CD4-positive, alpha-beta T cell treated with Interleukin-4 for 4 hours (primary cell): ENCODE data around the gene TTL.
"Not testable (repeated sequence)": the region's sequence is repeated elsewhere in the genome, so short reads cannot be mapped to it uniquely, and the experiment has no call there.

Experiments
- DNase-seq: peaks from one replicate; pipeline ENCODE4 v3.0.0-alpha.2; 2020

Gene TTL

GRCh38 chr2:112481528-112482233 is at the start of gene TTL:
Gene TTL, plus strand, starts transcription at chr2:112482156. Its CDS starts 189 bp downstream, at chr2:112482345.
- peak; percentile 70 for DNase-seq

GRCh38 chr2:112432390-112432734 is 49.6 kb upstream of the TTL start:
- DNase-seq = not testable (repeated sequence)

DNA sequence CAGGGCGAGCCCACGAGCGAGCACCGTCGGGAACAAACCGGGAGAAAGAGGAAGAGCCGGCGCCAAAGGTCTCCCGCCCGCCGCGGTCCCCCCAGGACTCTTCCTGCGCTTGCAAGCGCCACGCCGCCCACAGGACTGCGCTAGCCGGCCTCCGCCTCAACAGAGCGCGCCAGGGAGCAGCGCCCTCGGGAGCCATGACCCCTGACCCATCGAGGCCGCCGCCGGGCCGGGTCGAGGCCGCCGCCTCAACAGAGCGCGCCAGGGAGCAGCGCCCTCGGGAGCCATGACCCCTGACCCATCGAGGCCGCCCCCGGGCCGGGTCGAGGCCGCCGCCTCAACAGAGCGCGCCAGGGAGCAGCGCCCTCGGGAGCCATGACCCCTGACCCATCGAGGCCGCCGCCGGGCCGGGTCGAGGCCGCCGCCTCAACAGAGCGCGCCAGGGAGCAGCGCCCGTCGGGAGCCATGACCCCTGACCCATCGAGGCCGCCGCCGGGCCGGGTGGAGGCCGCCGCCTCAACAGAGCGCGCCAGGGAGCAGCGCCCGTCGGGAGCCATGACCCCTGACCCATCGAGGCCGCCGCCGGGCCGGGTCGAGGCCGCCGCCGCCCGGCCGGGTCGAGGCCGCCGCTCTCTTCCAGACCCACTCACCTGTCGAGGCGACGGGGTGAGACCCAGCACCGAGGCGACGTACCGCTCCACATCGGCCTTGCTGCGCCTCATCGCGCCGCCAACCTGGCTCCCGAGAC is 49.0 kb upstream of the TTL start:
- peak; percentile 11 for DNase-seq

DNA sequence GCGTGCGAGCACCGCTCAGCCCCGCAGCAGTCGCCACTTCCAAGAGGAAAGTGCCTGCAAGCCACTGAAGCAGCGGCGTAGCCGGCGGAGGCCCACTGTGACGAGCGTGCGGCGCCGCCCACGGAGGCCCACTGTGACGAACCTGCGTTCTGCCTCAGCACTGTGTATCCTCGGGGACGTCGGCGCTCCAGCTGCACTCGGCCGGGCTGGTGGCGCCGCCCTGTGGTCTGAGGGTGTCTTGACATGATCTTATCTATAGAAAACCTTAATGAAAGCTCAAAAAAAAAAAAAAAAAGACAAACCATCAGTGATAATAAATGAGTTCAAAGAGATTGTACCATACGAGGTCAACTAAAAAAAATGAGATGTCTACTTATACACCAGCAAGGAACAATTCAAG is 48.5 kb upstream of the TTL start, which contains the start of gene RGPD8:
Gene RGPD8 (minus strand): TSS at position 166 of the 400 bp plus-strand sequence. CDS start 192 bp downstream, outside the sequence.
- peak; percentile 89 for DNase-seq

DNA sequence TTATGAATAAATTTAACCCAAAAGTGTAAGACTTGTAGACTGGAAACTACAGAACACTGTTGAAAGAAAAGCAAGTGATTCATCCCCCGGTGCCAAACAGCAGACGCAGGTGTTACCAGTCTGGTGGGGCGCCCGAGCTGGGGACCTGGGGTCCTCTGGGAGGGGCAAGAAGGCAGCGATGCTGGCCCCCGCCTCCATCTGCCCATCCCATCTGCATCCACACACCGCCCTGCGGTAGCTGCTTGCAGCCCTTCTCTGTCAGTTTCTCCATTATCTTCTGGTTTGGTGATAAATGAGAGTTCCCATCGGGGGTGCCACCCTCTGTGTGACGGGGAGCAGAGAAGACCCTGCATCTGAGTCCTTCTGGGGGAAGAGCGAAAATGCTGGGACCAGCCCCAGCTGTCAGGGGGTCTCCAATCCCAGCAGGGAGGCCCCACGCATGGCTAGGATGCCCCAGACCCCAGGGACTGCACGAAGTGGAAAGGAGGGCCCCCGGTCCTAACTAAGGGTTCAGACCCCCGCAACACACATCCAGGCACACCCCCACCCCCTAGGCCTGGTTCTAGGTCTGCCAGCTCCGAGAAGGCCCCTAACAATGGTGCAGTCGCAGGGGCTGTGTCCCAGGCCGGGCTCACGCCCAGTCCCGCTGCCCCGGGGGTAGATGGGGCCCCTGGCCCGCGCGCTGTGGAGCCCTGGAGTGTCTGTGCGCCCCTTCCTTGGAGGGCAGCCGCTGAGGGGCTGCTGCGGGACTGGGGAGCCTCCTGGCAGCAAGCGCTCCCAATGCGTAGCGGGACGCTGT is 47.8 kb upstream of the TTL start:
- no peak for DNase-seq

DNA sequence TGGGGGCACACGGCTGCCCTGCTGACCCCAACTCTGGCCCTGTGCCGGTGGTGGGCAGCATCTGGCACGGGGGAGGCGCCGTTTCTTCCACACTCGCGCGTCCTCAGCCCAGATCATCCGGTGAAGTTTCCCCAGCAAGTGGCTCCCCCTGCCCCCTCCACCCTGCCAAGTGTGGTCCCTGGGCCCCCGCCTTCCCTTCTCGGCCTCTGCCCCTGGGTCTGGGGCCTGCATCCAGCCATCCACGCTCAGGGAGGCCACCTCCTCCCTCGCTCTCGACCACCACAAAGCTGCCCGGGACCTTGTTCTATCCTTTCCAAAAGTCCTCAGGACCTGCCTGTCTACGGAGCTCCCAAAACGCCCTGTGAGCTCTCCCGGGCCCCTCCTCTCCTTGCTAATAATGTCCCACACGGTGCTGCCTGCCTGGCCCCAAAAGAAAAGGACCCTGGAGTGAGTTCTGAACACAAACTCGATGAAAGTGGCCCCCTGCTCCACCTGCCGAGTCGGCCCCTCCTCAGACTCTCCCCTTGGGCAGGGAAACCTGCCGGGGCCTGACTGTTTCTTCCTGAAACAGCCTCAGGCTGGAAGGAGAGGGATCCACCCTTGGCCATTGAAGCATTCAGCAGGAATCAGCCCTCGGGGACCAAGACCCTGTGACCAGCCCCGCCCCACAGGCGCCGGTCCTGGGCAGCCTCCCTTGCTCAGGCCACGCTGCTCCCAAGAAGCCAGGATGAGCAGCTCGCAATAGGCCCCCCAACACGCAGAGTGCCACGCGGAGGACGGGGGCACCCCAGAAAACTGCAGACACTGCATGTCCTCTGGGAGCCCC is 46.9 kb upstream of the TTL start:
- DNase-seq = not testable (repeated sequence)

DNA sequence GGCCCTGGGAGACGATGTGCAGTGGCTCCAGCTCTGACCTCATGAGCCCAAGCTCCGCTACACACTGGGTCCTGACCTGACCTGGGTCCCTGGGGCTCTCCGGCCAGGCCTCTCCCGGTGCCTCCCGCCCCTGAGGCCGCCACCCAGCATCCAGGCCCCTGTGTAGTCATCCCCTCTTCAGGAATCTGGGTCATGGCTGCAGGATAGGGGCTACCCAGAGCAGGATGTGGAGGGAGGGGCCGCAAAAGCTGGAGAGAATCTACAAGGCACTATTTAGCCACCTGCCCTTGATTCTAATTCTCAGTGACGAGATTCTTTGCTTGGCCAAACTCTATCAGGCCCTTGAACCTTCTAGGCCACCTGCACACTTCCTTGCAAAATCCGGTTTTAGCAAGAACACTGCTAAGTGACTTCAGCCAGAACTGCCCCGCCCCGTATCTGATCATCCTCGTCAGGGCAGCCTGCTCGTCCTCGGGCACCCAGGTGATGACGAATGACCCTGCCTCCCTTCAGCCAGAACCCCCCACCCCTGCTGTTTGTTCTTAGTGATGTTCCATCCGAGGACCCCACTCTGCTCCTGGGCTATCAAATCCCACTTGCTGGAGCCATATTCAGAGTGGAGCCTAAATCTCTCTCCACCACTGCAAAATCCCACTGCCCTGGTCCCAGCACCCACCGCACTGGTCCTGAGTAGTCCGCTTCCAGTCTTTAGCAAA is 46.1 kb upstream of the TTL start:
- DNase-seq = not testable (repeated sequence)

DNA sequence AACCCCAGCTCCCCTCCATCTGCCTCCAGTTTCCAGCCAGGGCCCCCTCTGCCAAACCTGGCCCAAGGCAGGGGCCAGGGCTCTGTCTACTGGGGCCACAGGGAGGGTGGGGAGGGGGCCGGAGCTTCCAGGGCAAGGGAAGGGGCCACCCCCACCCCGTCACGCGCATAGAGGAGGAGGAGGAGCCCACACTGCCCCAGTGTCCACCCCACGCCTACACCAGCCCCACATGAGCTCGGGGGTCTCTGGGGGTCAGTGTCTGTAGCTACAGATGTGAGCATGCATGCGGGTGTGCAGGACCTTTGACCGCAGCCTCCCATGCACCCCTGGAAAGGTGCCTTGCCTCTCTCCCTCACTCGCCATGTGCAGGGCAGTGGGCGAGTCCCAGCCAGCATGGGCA is 45.0 kb upstream of the TTL start:
- not testable (repeated sequence) for DNase-seq

- DNase-seq = not testable (repeated sequence)
Observed at GRCh38 chr2:112437405-112437831, 44.5 kb upstream of the TTL start.

- not testable (repeated sequence) for DNase-seq
Observed at GRCh38 chr2:112438603-112439261, 43.2 kb upstream of the TTL start.

- DNase-seq = not testable (repeated sequence)
Observed at GRCh38 chr2:112444256-112444655, 37.7 kb upstream of the TTL start.

DNA sequence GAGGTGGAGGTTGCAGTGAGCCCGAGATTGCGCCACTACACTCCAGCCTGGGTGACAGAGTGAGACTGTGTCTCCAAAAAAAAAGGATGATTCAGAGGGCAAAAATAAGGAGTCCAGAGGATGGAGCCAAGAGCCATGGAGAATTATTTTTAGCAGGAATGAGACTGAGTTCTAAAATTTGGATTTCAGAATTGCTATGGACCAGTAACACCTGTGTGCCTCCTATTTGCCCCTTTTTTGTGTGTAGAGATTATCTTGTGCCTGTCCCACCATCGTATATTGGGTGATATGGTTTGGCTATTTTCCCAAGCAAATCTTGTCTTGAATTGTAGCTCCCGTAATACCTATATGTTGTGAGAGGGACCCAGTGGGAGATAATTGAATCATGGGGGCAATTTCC is 32.1 kb upstream of the TTL start:
- DNase-seq = no peak

GRCh38 chr2:112451317-112451716 is 30.6 kb upstream of the TTL start:
- no peak for DNase-seq

GRCh38 chr2:112454586-112454985 is 27.4 kb upstream of the TTL start:
- no peak for DNase-seq

- no peak for DNase-seq
Observed at GRCh38 chr2:112459372-112459771, 22.6 kb upstream of the TTL start.

- DNase-seq = no peak
Observed at GRCh38 chr2:112462178-112462577, 19.8 kb upstream of the TTL start.

DNA sequence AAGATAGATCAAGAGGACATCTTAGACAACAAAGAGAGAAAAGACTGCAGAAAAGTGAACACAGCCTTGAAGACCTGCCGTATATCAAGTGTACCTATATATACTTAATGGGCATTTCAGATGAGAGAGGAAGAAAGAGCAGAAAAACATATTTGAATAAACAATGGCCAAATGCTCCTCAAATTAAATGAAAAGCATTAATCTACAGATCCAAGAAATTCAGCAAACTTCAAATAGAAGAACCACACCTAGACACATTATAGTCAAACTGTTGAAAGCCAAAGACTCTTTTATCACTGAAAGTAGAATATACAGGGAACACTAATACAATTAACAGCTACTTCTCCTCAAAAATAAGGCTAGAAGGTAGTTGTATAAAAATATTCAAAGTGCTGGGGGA is 18.7 kb upstream of the TTL start:
- DNase-seq = no peak

- no peak for DNase-seq
Observed at GRCh38 chr2:112465382-112465781, 16.6 kb upstream of the TTL start.

GRCh38 chr2:112472547-112473263 is 9.3 kb upstream of the TTL start:
- no peak for DNase-seq

DNA sequence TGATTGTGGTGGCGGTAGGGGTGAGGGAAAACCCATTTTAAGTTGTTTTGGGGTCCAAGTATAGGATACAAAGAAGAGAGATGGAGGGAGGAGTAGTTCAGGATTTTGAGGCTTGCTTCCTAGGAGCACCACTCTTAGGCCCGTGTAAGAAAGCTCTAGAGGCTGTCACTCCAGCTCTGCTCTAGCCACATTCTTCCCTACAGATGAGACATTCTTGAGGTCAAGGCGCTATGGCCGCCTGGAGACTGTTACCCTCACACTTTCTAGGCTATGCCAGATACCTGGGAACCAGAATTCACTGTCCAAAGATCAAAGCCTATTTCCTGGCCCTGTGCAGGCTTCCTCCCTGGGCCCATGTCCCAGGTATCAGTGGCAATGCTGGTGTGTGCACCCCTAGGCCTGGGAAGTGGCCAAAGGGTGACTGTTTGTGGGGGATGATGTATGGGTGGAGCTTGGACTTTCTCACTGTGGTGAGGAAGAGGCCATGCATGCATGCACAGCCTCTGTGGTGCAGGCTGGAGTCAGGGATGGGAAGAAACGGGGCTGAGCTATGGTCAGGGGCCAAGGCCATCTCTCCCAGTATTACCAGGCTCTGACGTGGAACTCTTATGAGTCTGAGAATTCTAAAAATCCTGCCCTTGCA is 7.0 kb upstream of the TTL start:
- no peak for DNase-seq
